ENCODE measurements around the gene SEZ6. TPM values are rescaled to one million over a fixed set of nuclear protein-coding genes. Genes with fewer than 3 reads are reported as not detected.
"Not testable (repeated sequence)": the region's sequence is repeated elsewhere in the genome, so short reads cannot be mapped to it uniquely, and the experiment has no call there.

Gene SEZ6
- total RNA-seq, 1 donor from 2014 or later = 6.7 TPM

DNA sequence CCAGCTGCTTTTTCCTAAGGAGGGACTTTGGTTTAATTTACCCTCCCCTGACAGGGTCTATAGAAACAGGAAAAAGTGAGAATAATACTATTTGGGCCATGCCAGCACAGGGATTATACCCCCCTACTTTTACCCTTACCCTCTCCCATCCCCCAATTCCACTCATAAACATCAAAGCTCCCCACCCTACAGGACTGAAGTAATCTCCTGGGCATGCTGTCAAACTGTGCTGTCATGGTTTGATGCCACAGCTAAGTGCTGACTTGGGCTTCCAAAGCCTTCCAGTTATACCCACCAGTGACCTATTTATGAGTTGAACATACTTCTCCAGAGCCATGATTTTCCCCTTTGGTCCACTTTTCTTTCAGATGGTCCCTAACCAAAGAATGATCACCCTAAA lies 67.3 kb downstream of the SEZ6 start:
- Mint-ChIP-seq H3K36me3 (ENCODE audit: unreplicated experiment) (no peaks in the 10 kb centered on the region), H3K27ac (ENCODE audit: unreplicated experiment) (peak overlapping the region; percentile 36), H3K4me3 (ENCODE audit: unreplicated experiment) (no peak overlapping the region), H3K4me1 (ENCODE audit: low read depth, unreplicated experiment) (peaks cover 41% of the 10 kb centered on the region), H3K27me3 (ENCODE audit: unreplicated experiment) (peaks cover 3% of the 10 kb centered on the region), H3K9me3 (ENCODE audit: unreplicated experiment) (no peaks in the 10 kb centered on the region)
- TF ChIP-seq, protein P1, sequence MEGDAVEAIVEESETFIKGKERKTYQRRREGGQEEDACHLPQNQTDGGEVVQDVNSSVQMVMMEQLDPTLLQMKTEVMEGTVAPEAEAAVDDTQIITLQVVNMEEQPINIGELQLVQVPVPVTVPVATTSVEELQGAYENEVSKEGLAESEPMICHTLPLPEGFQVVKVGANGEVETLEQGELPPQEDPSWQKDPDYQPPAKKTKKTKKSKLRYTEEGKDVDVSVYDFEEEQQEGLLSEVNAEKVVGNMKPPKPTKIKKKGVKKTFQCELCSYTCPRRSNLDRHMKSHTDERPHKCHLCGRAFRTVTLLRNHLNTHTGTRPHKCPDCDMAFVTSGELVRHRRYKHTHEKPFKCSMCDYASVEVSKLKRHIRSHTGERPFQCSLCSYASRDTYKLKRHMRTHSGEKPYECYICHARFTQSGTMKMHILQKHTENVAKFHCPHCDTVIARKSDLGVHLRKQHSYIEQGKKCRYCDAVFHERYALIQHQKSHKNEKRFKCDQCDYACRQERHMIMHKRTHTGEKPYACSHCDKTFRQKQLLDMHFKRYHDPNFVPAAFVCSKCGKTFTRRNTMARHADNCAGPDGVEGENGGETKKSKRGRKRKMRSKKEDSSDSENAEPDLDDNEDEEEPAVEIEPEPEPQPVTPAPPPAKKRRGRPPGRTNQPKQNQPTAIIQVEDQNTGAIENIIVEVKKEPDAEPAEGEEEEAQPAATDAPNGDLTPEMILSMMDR (IDR thresholded peaks at IDR 0.05; ENCODE audit: partially characterized antibody, unreplicated experiment) = no peak
- DNase-seq = no peak

DNA sequence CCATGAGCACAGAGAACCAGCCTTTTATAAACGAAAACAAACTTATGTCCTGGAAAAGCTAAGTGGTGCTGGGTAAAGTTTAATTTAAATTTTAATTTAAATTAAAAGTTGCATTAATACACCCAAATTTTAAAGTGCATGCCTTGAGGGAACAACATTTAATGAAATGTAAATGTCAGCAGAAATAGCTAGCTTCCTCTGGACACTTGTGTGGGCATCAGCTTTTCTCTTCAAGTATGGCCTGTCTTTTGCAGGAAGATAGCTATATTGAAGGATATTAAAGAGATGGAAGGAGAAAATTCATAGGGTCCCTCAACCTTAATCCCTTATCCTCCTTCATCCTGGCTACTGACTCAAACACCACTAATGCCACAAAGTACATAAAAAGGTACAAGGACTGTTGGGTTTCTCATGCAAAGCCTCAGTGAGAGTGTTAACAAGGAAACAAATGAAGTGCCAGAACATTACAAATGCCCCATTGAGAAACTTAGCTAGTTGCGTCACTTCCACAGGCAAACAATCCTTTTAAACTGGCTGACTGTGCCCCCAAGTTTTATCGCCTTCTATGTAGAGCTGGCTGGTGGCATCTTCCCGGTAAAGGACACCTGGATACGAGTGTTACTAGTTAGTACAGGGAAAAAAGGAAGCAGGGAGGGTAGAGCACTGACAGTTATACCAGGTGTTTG lies 68.6 kb downstream of the SEZ6 start:
- H3K27me3 Mint-ChIP-seq (ENCODE audit: unreplicated experiment) = peaks cover 3% of the 10 kb centered on the region
- H3K27ac Mint-ChIP-seq (ENCODE audit: unreplicated experiment) = no peak overlapping the region
- H3K9me3 Mint-ChIP-seq (ENCODE audit: unreplicated experiment) = no peaks in the 10 kb centered on the region
- TF ChIP-seq, protein P1 (IDR thresholded peaks at IDR 0.05; ENCODE audit: partially characterized antibody, unreplicated experiment) = no peak
- no peak for DNase-seq
- H3K4me1 Mint-ChIP-seq (ENCODE audit: low read depth, unreplicated experiment) = peaks cover 40% of the 10 kb centered on the region
- H3K36me3 Mint-ChIP-seq (ENCODE audit: unreplicated experiment) = no peaks in the 10 kb centered on the region
- H3K4me3 Mint-ChIP-seq (ENCODE audit: unreplicated experiment) = peak overlapping the region; percentile 55

DNA sequence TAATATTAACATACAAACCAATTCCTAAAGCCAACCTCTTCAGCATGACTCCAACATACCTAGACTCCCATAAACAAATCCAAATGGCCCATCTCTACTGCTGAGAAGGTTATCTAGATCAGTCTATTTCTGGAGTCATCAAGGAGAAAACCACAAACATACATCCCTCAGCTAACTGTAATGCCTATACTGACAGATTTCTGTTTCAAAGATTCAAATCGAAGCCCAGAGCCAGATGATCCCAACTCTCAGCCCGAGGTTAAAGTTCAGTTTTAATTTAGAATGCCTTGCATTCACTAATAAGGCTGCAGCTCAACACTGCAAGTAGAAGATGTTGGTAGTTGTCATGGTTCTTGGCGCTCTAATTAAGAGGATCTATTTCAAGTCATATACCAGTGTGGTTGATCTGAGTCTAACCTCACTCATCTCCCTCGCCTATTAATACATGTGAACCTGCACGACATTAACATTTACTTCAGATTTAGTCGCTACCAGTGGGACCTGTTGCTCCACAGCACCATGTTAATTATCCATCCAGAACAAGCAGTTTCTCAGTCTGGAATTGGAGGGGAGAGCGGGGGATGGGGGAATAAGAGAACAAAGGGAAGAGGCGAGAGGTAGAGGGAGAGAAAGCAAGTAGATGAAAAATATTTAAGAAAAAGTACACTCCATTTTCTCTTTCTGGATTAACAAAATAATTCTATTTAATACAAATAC lies 69.9 kb downstream of the SEZ6 start:
- Mint-ChIP-seq H3K27ac (ENCODE audit: unreplicated experiment) (peak overlapping the region; percentile 45), H3K9me3 (ENCODE audit: unreplicated experiment) (no peaks in the 10 kb centered on the region), H3K4me1 (ENCODE audit: low read depth, unreplicated experiment) (peaks cover 36% of the 10 kb centered on the region), H3K27me3 (ENCODE audit: unreplicated experiment) (peaks cover 3% of the 10 kb centered on the region), H3K36me3 (ENCODE audit: unreplicated experiment) (no peaks in the 10 kb centered on the region), H3K4me3 (ENCODE audit: unreplicated experiment) (peak overlapping the region; percentile 22)
- no peak for DNase-seq
- TF ChIP-seq, protein P1 (IDR thresholded peaks at IDR 0.05; ENCODE audit: partially characterized antibody, unreplicated experiment) = no peak

DNA sequence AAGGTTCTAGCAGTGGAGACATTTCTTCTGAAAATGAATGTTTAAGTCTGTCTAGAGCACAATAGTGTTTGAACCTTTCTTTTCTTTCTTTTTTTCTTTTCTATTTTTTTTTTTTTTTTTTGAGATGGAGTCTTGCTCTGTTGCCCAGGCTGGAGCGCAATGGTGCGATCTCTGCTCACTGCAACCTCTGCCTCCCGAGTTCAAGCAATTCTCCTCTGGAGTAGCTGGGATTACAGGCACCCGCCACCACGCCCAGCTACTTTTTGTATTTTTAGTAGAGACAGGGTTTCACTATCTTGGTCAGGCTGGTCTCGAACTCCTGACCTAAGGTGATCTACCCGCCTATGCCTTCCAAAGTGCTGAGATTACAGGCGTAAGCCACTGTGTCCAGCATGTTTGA lies 71.3 kb downstream of the SEZ6 start:
- not testable (repeated sequence) for H3K4me3 Mint-ChIP-seq (ENCODE audit: unreplicated experiment); H3K27ac Mint-ChIP-seq (ENCODE audit: unreplicated experiment); H3K27me3 Mint-ChIP-seq (ENCODE audit: unreplicated experiment); H3K9me3 Mint-ChIP-seq (ENCODE audit: unreplicated experiment); DNase-seq; H3K36me3 Mint-ChIP-seq (ENCODE audit: unreplicated experiment)
- peaks cover 27% of the 10 kb centered on the region for H3K4me1 Mint-ChIP-seq (ENCODE audit: low read depth, unreplicated experiment)

DNA sequence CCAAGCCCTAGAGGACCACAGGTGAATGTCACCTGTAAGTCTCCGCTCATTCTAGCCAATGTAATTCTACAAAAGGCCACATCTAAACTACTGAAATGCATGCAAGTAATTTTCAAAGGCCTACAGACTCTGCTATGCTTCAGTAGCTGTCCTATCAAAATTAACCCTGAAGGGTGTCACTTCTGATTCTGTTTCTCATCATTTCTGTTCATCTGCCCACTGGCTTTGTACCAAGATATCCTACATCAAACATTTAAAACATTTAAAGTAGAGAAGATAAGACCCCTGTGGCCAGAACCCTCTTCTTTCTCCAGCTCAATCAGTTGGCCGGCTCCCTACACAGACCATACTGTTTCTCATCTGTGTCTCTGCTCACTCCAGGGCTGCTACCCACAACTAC lies 76.0 kb downstream of the SEZ6 start:
- Mint-ChIP-seq H3K4me3 (ENCODE audit: unreplicated experiment) (no peak overlapping the region), H3K36me3 (ENCODE audit: unreplicated experiment) (no peaks in the 10 kb centered on the region), H3K9me3 (ENCODE audit: unreplicated experiment) (no peaks in the 10 kb centered on the region), H3K27me3 (ENCODE audit: unreplicated experiment) (no peaks in the 10 kb centered on the region), H3K4me1 (ENCODE audit: low read depth, unreplicated experiment) (peaks cover 5% of the 10 kb centered on the region), H3K27ac (ENCODE audit: unreplicated experiment) (no peak overlapping the region)
- TF ChIP-seq, protein P1 (IDR thresholded peaks at IDR 0.05; ENCODE audit: partially characterized antibody, unreplicated experiment) = no peak
- DNase-seq = no peak
